Measurements from ENCODE around the gene UBL5. TPM values are rescaled to one million over a fixed set of nuclear protein-coding genes. Genes with fewer than 3 reads are reported as not detected.

UBL5 gene
- total and polyA plus RNA-seq, 10 of the 15 experiments (the other 5 are each of a cell fraction or from before 2014, with no cell fraction given): 297 to 897 (median 711) TPM

GRCh38 chr19:9860407-9860806 lies 32.7 kb downstream of the UBL5 start (continued):
- no peak for TF ChIP-seq CTCF (IDR thresholded peaks at IDR 0.05 in 2 of 3, conservative IDR thresholded peaks at IDR 0.05 in 1 of 3; ENCODE audit: control insufficient read depth in 2 of 3, extremely low read depth in 1 of 3, insufficient read depth in 1 of 3, low read depth in 3 of 3, low read length in 3 of 3)

- CTCF ChIA-PET: no interaction called here
- in situ Hi-C loops (cut with MboI): no loop called here
- TF ChIP-seq IRF3 (IDR thresholded peaks at IDR 0.05): no peak
- no peak for TF ChIP-seq POU2F2 (IDR thresholded peaks at IDR 0.05; ENCODE audit: borderline replicate concordance, low read depth, low read length)
- no peak for TF ChIP-seq SKIL (IDR thresholded peaks at IDR 0.05; ENCODE audit: low read depth, poor library complexity, severe bottlenecking)
- no peak for TF ChIP-seq IRF5 (IDR thresholded peaks at IDR 0.05; ENCODE audit: borderline replicate concordance)
- TF ChIP-seq CBX5 (IDR thresholded peaks at IDR 0.05; ENCODE audit: low read depth): no peak
- TF ChIP-seq RB1 (IDR thresholded peaks at IDR 0.05; ENCODE audit: borderline replicate concordance): no peak
- TF ChIP-seq RUNX3 (IDR thresholded peaks at IDR 0.05; ENCODE audit: low read length): no peak
- TF ChIP-seq TAF1 (IDR thresholded peaks at IDR 0.05; ENCODE audit: borderline replicate concordance, low read depth, low read length): no peak
- no peak for TF ChIP-seq SREBF2 (IDR thresholded peaks at IDR 0.05; ENCODE audit: low read length)
- no peak for TF ChIP-seq TCF7 (IDR thresholded peaks at IDR 0.05; ENCODE audit: borderline replicate concordance)
- TF ChIP-seq SMAD5 (IDR thresholded peaks at IDR 0.05; ENCODE audit: low read depth): no peak
- no peak for TF ChIP-seq CHD4 (IDR thresholded peaks at IDR 0.05)
- no peak for TF ChIP-seq BRCA1 (IDR thresholded peaks at IDR 0.05; ENCODE audit: low read depth, low read length)
Observed at GRCh38 chr19:9861503-9861902, 33.8 kb downstream of the UBL5 start.

More at GRCh38 chr19:9861503-9861902, 33.8 kb downstream of the UBL5 start:
- intact Hi-C loops (cut with micrococcal nuclease; ENCODE audit: unreplicated experiment): no loop called here
- ChIA-PET RAD21 (ENCODE audit: unreplicated experiment) (no interaction called here), SMC1A (ENCODE audit: uncharacterized antibody, unreplicated experiment) (no interaction called here), POLR2A (no interaction called here)
- BruUV-seq (replicated peaks): no TSS peak
- 92% methylated on average over 1 of the region's 1 CpG for WGBS (ENCODE audit: insufficient coverage, insufficient replicate concordance, low lambda C conversion rate, missing lambda C conversion rate)
- Histone ChIP-seq H3K36me3 (ENCODE audit: control insufficient read depth in 2 of 2, insufficient read depth in 2 of 2, low read length in 1 of 2) (no peaks in the 10 kb centered on the region), H3K4me2 (ENCODE audit: control insufficient read depth, insufficient read depth) (no peak overlapping the region), H2AFZ (ENCODE audit: control insufficient read depth, low read depth, low read length) (no peak overlapping the region), H4K20me1 (ENCODE audit: control insufficient read depth, insufficient read depth) (no peaks in the 10 kb centered on the region), H3K79me2 (ENCODE audit: control insufficient read depth, insufficient read depth, low read length) (no peaks in the 10 kb centered on the region), H3K9me3 (replicated peaks; ENCODE audit: control insufficient read depth, insufficient read depth, low read length) (no peaks in the 10 kb centered on the region), H3K4me3 (no peak overlapping the region), H3K4me1 (ENCODE audit: control insufficient read depth, insufficient read depth, low read length) (peaks cover 16% of the 10 kb centered on the region), H3K9ac (ENCODE audit: control insufficient read depth, insufficient read depth, low read length) (no peak overlapping the region), H3K27ac (ENCODE audit: control insufficient read depth, insufficient read depth) (no peak overlapping the region), H3K27me3 (replicated peaks in 1 of 2; ENCODE audit: control insufficient read depth in 2 of 2, insufficient read depth in 2 of 2, low read length in 1 of 2) (no peaks in the 10 kb centered on the region)
- FAIRE-seq (no peak), DNase-seq (ENCODE audit: low read depth, low spot score) (no peak), ATAC-seq (no peak)

All from GM12878 (cell line).